Upper lobe of left lung (tissue), 6 donors: ENCODE data around the gene ANKRD17. TPM values are rescaled to one million over a fixed set of nuclear protein-coding genes. Genes with fewer than 3 reads are reported as not detected.

Experiments
- ATAC-seq, 2 donors: fragments of 200-7000 bp; cut with Tn5 transposase; one replicate each; pipeline ENCODE4 v1.9.1; 2022; ENCODE audit warnings: mild to moderate bottlenecking in 2 of 2, moderate library complexity in 2 of 2; ENCODE audit not compliant: low FRiP score in 2 of 2
- DNase-seq, 2 donors: peaks; one replicate each; pipeline ENCODE4 v3.0.0-alpha.2; 2019 to 2020
- H3K27ac ChIP-seq, 4 donors: fragments of 200-600 bp; sonication (generic); one replicate each; pipeline ENCODE4 v1.5.1; 2016 to 2019
- H3K27me3 ChIP-seq, 4 donors: fragments of 200-600 bp; sonication (generic); one replicate each; pipeline ENCODE4 v1.5.1; 2017 to 2019
- H3K36me3 ChIP-seq, 4 donors: fragments of 200-600 bp; sonication (generic); one replicate each; pipeline ENCODE4 v1.5.1; 2016 to 2019
- H3K4me1 ChIP-seq, 4 donors: fragments of 200-600 bp; sonication (generic); one replicate each; pipeline ENCODE4 v1.5.1; 2018 to 2019
- H3K4me3 ChIP-seq, 4 donors: fragments of 200-600 bp; sonication (generic); one replicate each; pipeline ENCODE4 v1.5.1; 2017 to 2019; ENCODE audit warnings: mild to moderate bottlenecking in 2 of 4, moderate library complexity in 1 of 4
- H3K9me3 ChIP-seq, 4 donors: fragments of 200-600 bp; sonication (generic); one replicate each; pipeline ENCODE4 v1.5.1; 2018 to 2019
- EP300 ChIP-seq, 4 donors: sonication (generic); formaldehyde crosslinking; IDR thresholded peaks; one replicate each; pipeline ENCODE4 v1.5.1; 2017; ENCODE audit warnings: antibody characterized with exemption in 4 of 4, control low read depth in 2 of 4
- POLR2A ChIP-seq, 4 donors: fragments of 450-650 bp; IDR thresholded peaks; one replicate each; pipeline ENCODE4 v1.5.1; 2016 to 2017; ENCODE audit warnings: antibody characterized with exemption in 4 of 4, mild to moderate bottlenecking in 2 of 4
- POLR2AphosphoS5 ChIP-seq, 2 donors: sonication (generic); formaldehyde crosslinking; IDR thresholded peaks; one replicate each; pipeline ENCODE4 v1.5.1; 2017; ENCODE audit warnings: antibody characterized with exemption in 2 of 2
- WGBS, 2 donors: methylation state at CpG; one replicate each; pipeline ENCODE4 v1.1.5; 2017 to 2018; 5-methylcytosine and 5-hydroxymethylcytosine counted together
- total RNA-seq, 6 donors: library from RNA; depleted of rRNA in 4 of 6; stranded (reverse); fragments of >200 nt in 4 of 6; gene quantifications; one replicate each; pipeline versions ENCODE4 v1.1.0 to v1.2.1, GENCODE V29; 2016 to 2021
- TF ChIP-seq, protein P1 (sequence below), 6 experiments: fragments of 450-650 bp in 4 of 6; fragments of 200-600 bp in 2 of 6; sonication (generic) in 2 of 6; IDR thresholded peaks; one replicate each; pipeline ENCODE4 v1.5.1; 2016 to 2019; ENCODE audit warnings: antibody characterized with exemption in 6 of 6
- donor health status: DM: no; HTN: no; CAD: no; lungs with moderate emphysema.
- donor health status: DM: no; HTN: yes; CAD: no; lungs with severe emphysema.

The ANKRD17 gene
- total RNA-seq, 6 donors from 2014 or later = 49.7 to 103 (median 61.2) TPM

DNA sequence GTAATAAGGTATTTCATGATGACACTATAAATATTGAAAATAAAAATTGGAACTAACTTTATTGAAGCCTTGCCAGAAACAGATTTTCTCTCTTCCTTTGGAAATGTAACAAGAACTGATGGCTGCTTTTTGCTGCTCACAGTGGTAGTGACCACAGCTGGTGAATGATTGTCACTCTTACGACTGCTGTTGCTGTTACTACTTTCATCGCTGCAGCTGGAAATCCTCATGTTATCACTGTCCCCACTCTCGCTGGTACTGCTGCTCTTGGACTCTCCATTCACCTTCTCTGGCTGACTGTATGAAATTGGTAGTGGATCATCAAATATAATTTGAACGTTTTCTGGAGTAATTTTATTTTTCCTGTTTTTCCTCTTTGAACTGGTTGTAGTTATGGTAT lies 160.6 kb downstream of the ANKRD17 start:
- H3K4me1 ChIP-seq = peaks cover 0 to 5% (median 0%) of the 10 kb centered on the region in 4 donors
- WGBS, 2 donors = 88 to 91% methylated on average over 4 of the region's 4 CpGs
- H3K27ac ChIP-seq = peak overlapping the region in 1 of 4 donors; percentile 59
- DNase-seq (no peak), ATAC-seq (no peak)
- TF ChIP-seq POLR2A (IDR thresholded peaks at IDR 0.05) = no peak
- no peak for TF ChIP-seq EP300 (IDR thresholded peaks at IDR 0.05)
- TF ChIP-seq POLR2AphosphoS5 (IDR thresholded peaks at IDR 0.05) = no peak
- TF ChIP-seq, protein P1, sequence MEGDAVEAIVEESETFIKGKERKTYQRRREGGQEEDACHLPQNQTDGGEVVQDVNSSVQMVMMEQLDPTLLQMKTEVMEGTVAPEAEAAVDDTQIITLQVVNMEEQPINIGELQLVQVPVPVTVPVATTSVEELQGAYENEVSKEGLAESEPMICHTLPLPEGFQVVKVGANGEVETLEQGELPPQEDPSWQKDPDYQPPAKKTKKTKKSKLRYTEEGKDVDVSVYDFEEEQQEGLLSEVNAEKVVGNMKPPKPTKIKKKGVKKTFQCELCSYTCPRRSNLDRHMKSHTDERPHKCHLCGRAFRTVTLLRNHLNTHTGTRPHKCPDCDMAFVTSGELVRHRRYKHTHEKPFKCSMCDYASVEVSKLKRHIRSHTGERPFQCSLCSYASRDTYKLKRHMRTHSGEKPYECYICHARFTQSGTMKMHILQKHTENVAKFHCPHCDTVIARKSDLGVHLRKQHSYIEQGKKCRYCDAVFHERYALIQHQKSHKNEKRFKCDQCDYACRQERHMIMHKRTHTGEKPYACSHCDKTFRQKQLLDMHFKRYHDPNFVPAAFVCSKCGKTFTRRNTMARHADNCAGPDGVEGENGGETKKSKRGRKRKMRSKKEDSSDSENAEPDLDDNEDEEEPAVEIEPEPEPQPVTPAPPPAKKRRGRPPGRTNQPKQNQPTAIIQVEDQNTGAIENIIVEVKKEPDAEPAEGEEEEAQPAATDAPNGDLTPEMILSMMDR (IDR thresholded peaks at IDR 0.05) = no peak
- peaks cover 13 to 93% (median 56%) of the 10 kb centered on the region in 4 donors for H3K36me3 ChIP-seq
- no peaks in the 10 kb centered on the region for H3K27me3 ChIP-seq
- H3K4me3 ChIP-seq = no peak overlapping the region
- no peaks in the 10 kb centered on the region for H3K9me3 ChIP-seq

DNA sequence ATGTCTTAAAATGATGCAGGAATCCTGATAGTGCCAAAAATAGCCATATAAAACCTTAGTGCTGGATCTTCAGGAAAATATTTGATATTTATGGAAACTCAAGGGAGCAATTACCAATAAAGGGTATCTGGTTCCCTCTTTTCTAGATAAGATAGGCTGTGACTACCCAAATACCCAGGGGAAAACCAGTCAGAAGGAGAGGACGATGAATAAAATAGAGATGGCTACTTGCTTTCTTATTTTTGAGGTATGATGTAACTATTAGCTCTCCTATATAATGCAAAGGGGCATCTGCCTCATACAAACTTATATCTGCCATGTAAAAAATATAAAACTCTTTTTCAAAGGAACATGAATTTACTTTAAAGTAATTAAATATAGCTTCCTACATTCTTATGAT lies 165.7 kb downstream of the ANKRD17 start:
- H3K9me3 ChIP-seq = no peaks in the 10 kb centered on the region
- H3K36me3 ChIP-seq = peaks cover 13 to 85% (median 42%) of the 10 kb centered on the region in 4 donors
- no peak for TF ChIP-seq POLR2AphosphoS5 (IDR thresholded peaks at IDR 0.05)
- no peak overlapping the region for H3K27ac ChIP-seq
- no peaks in the 10 kb centered on the region for H3K27me3 ChIP-seq
- DNase-seq (no peak), ATAC-seq (no peak)
- WGBS, 2 donors = 90 to 100% methylated on average over 1 of the region's 1 CpG
- H3K4me3 ChIP-seq = no peak overlapping the region
- H3K4me1 ChIP-seq = peaks cover 0 to 3% (median 0%) of the 10 kb centered on the region in 4 donors

DNA sequence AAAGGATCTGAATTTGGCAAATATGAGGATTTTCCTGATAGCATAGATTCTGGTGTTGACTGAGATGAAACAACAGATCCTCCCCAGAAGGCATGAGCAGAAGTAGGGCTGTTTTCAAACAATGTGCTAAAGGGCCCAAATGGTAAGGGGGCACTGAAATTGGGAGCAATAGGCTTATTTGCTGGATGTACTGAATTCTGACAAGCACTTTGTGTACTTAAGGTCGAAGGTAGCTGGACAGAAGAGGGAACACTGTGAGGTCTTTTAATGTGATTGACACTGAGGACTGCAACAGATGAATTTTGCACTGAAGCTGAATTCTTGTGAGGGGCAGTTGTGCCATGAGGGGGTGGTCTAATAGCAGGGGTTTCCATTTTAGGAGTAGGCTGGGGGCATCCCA lies 167.9 kb downstream of the ANKRD17 start:
- H3K4me3 ChIP-seq = no peak overlapping the region
- H3K27me3 ChIP-seq = no peaks in the 10 kb centered on the region
- no peak overlapping the region for H3K27ac ChIP-seq
- DNase-seq = no peak
- TF ChIP-seq EP300 (IDR thresholded peaks at IDR 0.05) (no peak), POLR2AphosphoS5 (IDR thresholded peaks at IDR 0.05) (no peak), POLR2A (IDR thresholded peaks at IDR 0.05) (no peak)
- TF ChIP-seq, protein P1 (IDR thresholded peaks at IDR 0.05) = no peak
- ATAC-seq = no peak
- peaks cover 0 to 9% (median 5%) of the 10 kb centered on the region in 4 donors for H3K4me1 ChIP-seq
- no peaks in the 10 kb centered on the region for H3K9me3 ChIP-seq
- 78 to 89% methylated on average over 1 of the region's 1 CpG for WGBS, 2 donors
- peaks cover 13 to 65% (median 34%) of the 10 kb centered on the region in 4 donors for H3K36me3 ChIP-seq

DNA sequence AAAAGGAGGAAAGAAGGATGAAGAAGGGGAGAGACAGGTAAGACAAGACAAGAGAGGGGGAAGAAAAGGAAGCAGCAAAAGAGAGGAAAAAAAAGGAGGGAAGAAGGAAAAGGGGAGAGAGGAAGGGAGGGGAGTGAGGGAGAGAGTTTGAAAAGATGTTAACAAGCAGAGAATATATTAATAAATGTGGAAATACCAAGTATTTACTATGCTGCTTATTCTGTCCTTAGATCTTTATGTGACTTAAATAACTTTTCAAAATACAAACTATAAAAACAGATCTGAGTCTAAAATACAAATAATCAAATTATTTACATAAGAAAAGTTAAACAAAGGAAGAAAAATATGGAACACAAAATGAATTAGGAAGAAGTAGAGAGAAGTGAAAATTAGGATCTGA lies 170.7 kb downstream of the ANKRD17 start:
- H3K9me3 ChIP-seq = no peaks in the 10 kb centered on the region
- H3K27me3 ChIP-seq = no peaks in the 10 kb centered on the region
- peaks cover 12 to 61% (median 37%) of the 10 kb centered on the region in 4 donors for H3K36me3 ChIP-seq
- DNase-seq (no peak), ATAC-seq (no peak)
- H3K27ac ChIP-seq = no peak overlapping the region
- TF ChIP-seq POLR2AphosphoS5 (IDR thresholded peaks at IDR 0.05) (no peak), EP300 (IDR thresholded peaks at IDR 0.05) (no peak), POLR2A (IDR thresholded peaks at IDR 0.05) (no peak)
- TF ChIP-seq, protein P1 (IDR thresholded peaks at IDR 0.05) = no peak
- no peak overlapping the region for H3K4me3 ChIP-seq
- peaks cover 0 to 9% (median 6%) of the 10 kb centered on the region in 4 donors for H3K4me1 ChIP-seq

DNA sequence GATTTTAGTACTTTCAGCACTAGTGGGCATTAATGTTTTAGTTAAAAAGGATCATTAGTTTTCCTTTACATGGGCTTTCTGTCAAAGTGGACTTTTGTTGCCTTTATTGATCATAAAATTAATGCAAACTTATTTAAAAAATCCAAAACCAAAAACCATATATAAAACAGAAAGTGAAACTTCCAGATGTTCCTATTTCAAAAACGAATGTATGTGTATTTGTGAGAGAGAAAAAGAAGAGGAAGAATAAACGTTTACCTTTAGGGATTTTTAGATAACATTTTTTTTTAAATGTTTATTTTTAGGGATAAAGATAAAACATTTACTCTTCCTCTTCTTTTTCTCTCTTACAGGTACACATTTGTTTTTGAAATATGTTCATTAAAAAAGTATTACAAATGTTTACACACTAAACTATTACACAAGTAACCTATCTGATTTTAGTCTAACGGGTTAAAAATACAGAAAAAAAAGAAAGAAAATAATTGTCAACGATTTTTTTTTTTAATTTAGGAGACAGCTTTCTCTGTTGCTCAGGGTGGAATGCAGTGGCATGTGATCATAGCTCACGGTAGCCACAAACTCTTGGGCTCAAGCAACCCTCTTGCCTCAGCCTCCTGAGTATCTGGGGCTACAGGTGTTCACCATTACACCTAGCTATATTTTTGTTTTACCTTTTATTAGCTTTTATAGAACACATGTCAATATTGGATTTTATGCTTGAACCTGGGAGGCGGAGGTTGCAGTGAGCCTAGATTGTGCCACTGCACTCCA lies 172.3 kb downstream of the ANKRD17 start:
- Histone ChIP-seq H3K4me3 (peak overlapping the region in 2 of 4 donors; percentile 2 to 15), H3K4me1 (peaks cover 0 to 9% (median 6%) of the 10 kb centered on the region in 4 donors), H3K27ac (peak overlapping the region in 3 of 4 donors; percentile 15 to 40 (median 34)), H3K36me3 (peaks cover 10 to 61% (median 32%) of the 10 kb centered on the region in 4 donors), H3K9me3 (no peaks in the 10 kb centered on the region), H3K27me3 (no peaks in the 10 kb centered on the region)
- ATAC-seq = no peak
- no peak for TF ChIP-seq POLR2AphosphoS5 (IDR thresholded peaks at IDR 0.05)
- TF ChIP-seq, protein P1 (IDR thresholded peaks at IDR 0.05) = no peak
- DNase-seq = no peak
- WGBS, 2 donors = 28 to 38% methylated on average over 6 of the region's 6 CpGs
